WTC11 (cell line): Measurements from ENCODE around the gene BLOC1S5. TPM values are rescaled to one million over a fixed set of nuclear protein-coding genes. Genes with fewer than 3 reads are reported as not detected.

ENCODE experiments used
- ATAC-seq: fragments of 200-7000 bp; cut with Tn5 transposase; 2 replicates; pipeline ENCODE4 v1.10.0; 2021; ENCODE audit warnings: mild to moderate bottlenecking, moderate library complexity
- CTCF ChIA-PET: fragments of 300-600 bp; sonication (Branson Sonifier 250); formaldehyde crosslinking; loops from one replicate; lab custom pipeline; 2021; ENCODE audit warnings: antibody characterized with exemption; lab: Charles Lee
- POLR2A ChIA-PET: fragments of 350-600 bp; sonication (Branson Sonifier 250); formaldehyde crosslinking; loops from one replicate; lab custom pipeline; 2021; ENCODE audit warnings: antibody characterized with exemption; lab: Charles Lee
- DNase-seq: peaks from one replicate; pipeline ENCODE4 v3.0.0; 2021; ENCODE audit warnings: low spot score
- H3K27ac Mint-ChIP-seq: 2 replicates; pipeline ENCODE4 v1.8.0; 2021; ENCODE audit warnings: mixed read lengths
- H3K27me3 Mint-ChIP-seq: 2 replicates; pipeline ENCODE4 v1.8.0; 2021; ENCODE audit warnings: low read depth, mild to moderate bottlenecking, moderate library complexity, mixed read lengths
- H3K36me3 Mint-ChIP-seq: 2 replicates; pipeline ENCODE4 v1.8.0; 2021; ENCODE audit warnings: mixed read lengths
- H3K4me1 Mint-ChIP-seq: 2 replicates; pipeline ENCODE4 v1.8.0; 2022; ENCODE audit warnings: mixed read lengths
- H3K4me3 Mint-ChIP-seq: 2 replicates; pipeline ENCODE4 v1.8.0; 2021; ENCODE audit warnings: mild to moderate bottlenecking, moderate library complexity, mixed read lengths
- H3K9me3 Mint-ChIP-seq: 2 replicates; pipeline ENCODE4 v1.8.0; 2021; ENCODE audit warnings: mixed read lengths
- CREM ChIP-seq: sonication (generic); formaldehyde crosslinking; IDR thresholded peaks from 2 replicates; pipeline ENCODE4 v1.8.1; 2022; ENCODE audit warnings: mild to moderate bottlenecking, missing genetic modification reagents, moderate library complexity
- GABPB1 ChIP-seq: sonication (generic); formaldehyde crosslinking; IDR thresholded peaks from 2 replicates; pipeline ENCODE4 v1.8.1; 2023; ENCODE audit warnings: mild to moderate bottlenecking, missing genetic modification reagents
- GRHL2 ChIP-seq: fragments of 250-450 bp; sonication (Bioruptor Pico); IDR thresholded peaks from 2 replicates; pipeline ENCODE4 v1.8.0; 2022; ENCODE audit warnings: mild to moderate bottlenecking, moderate library complexity; ENCODE audit not compliant: insufficient replicate concordance, severe bottlenecking
- GTF2I ChIP-seq: fragments of 250-450 bp; sonication (Bioruptor Pico); conservative IDR thresholded peaks from 2 replicates; pipeline ENCODE4 v1.4.0; 2021; ENCODE audit warnings: mild to moderate bottlenecking
- JAZF1 ChIP-seq: fragments of 250-450 bp; sonication (Bioruptor Pico); IDR thresholded peaks from 2 replicates; pipeline ENCODE4 v1.9.0; 2021; ENCODE audit warnings: moderate library complexity, mild to moderate bottlenecking, inconsistent platforms
- MXD4 ChIP-seq: fragments of 250-450 bp; sonication (Bioruptor Pico); IDR thresholded peaks from 2 replicates; pipeline ENCODE4 v1.8.0; 2021; ENCODE audit warnings: mild to moderate bottlenecking, moderate library complexity, borderline replicate concordance
- MYBL2 ChIP-seq: sonication (generic); formaldehyde crosslinking; IDR thresholded peaks from 2 replicates; pipeline ENCODE4 v1.8.1; 2023; ENCODE audit warnings: mild to moderate bottlenecking, moderate library complexity, missing genetic modification reagents
- NR2C2 ChIP-seq: sonication (generic); formaldehyde crosslinking; IDR thresholded peaks from 2 replicates; pipeline ENCODE4 v1.8.0; 2022; ENCODE audit warnings: mild to moderate bottlenecking, missing genetic modification reagents
- RORB ChIP-seq: fragments of 250-450 bp; sonication (Bioruptor Pico); IDR thresholded peaks from 2 replicates; pipeline ENCODE4 v1.9.0; 2021; ENCODE audit warnings: mild to moderate bottlenecking
- TEAD4 ChIP-seq: sonication (generic); formaldehyde crosslinking; IDR thresholded peaks from 2 replicates; pipeline ENCODE4 v1.8.0; 2022; ENCODE audit warnings: mild to moderate bottlenecking, missing genetic modification reagents
- ZBTB21 ChIP-seq: sonication (generic); formaldehyde crosslinking; IDR thresholded peaks from 2 replicates; pipeline ENCODE4 v1.8.1; 2023; ENCODE audit warnings: mild to moderate bottlenecking, missing genetic modification reagents, borderline replicate concordance
- ZNF232 ChIP-seq: sonication (generic); formaldehyde crosslinking; IDR thresholded peaks from 2 replicates; pipeline ENCODE4 v1.8.0; 2022; ENCODE audit warnings: mild to moderate bottlenecking, missing genetic modification reagents
- ZNF263 ChIP-seq: sonication (generic); formaldehyde crosslinking; IDR thresholded peaks from 2 replicates; pipeline ENCODE4 v1.8.1; 2022; ENCODE audit warnings: low read depth, mild to moderate bottlenecking, moderate library complexity, missing genetic modification reagents
- ZNF317 ChIP-seq: sonication (generic); formaldehyde crosslinking; IDR thresholded peaks from 2 replicates; pipeline ENCODE4 v1.8.1; 2023; ENCODE audit warnings: low read depth, mild to moderate bottlenecking, moderate library complexity, missing genetic modification reagents, borderline replicate concordance
- ZNF396 ChIP-seq: fragments of 250-450 bp; sonication (Bioruptor Pico); IDR thresholded peaks from 2 replicates; pipeline ENCODE4 v1.8.0; 2021; ENCODE audit warnings: mild to moderate bottlenecking, moderate library complexity, borderline replicate concordance
- total RNA-seq: library from RNA; stranded (reverse); gene quantifications from 3 replicates; pipeline ENCODE4 v1.2.3, GENCODE V29; 2021
- TF ChIP-seq, protein P1 (sequence below): sonication (generic); formaldehyde crosslinking; IDR thresholded peaks from 2 replicates; pipeline ENCODE4 v1.8.0; 2023; ENCODE audit warnings: missing genetic modification reagents
- TF ChIP-seq, protein P2 (sequence below): sonication (generic); formaldehyde crosslinking; IDR thresholded peaks from 2 replicates; pipeline ENCODE4 v1.8.0; 2023; ENCODE audit warnings: mild to moderate bottlenecking, missing genetic modification reagents
- TF ChIP-seq, protein P3 (sequence below): sonication (generic); formaldehyde crosslinking; IDR thresholded peaks from 2 replicates; pipeline ENCODE4 v1.8.0; 2022; ENCODE audit warnings: mild to moderate bottlenecking, missing genetic modification reagents
- TF ChIP-seq, protein P4 (sequence below): sonication (generic); formaldehyde crosslinking; IDR thresholded peaks from 2 replicates; pipeline ENCODE4 v1.8.0; 2022; ENCODE audit warnings: mild to moderate bottlenecking, missing genetic modification reagents

BLOC1S5 gene
- total RNA-seq, 1 experiment from 2014 or later = 17.9 TPM

DNA sequence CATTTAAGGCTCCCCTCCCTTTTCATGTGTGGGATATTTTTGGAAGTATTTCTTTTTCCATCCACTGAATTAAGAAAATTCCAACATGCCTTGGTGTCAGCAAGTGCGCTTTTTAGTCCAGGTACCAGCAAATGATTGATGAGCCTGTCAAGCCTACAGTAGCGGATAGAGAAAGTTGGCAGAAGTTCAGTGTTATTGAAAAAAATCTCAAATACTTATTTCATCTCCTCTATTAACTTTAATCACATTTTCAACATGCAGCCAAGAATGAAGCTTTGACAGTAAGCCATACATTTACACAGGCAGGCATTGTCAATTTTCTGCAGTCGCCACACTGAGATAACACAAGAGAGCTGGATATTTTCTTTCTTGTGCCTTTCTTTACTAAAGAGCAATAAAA lies 50.4 kb downstream of the BLOC1S5 start (continued):
- TF ChIP-seq ZNF317 (CRISPR knock-in tag) = no peak
- no peak for TF ChIP-seq ZBTB21 (CRISPR knock-in tag)
- no peak for TF ChIP-seq RORB (CRISPR knock-in tag)
- TF ChIP-seq ZNF396 (CRISPR knock-in tag) = no peak
- no peak for TF ChIP-seq JAZF1 (CRISPR knock-in tag)
- TF ChIP-seq, all 79 proteins: peak for 0

DNA sequence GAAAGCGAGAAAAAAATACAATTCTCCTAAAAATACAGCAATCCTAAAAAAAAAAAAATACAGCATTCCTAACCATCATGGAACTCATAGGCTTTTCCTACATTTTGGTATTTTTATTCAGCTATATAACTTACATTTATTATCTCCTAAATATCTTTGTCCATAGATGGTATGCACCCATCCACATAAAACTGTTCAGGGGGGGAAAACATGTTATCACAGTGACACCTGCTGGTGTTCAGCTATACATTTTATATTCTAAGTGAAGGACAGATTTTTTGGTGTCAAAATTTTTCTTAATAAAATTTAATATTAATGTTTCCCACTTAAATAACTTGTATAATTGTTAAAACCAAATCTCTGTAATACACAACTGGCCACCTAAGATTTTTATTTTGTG lies 58.0 kb downstream of the BLOC1S5 start:
- TF ChIP-seq GTF2I (CRISPR knock-in tag) = no peak
- CTCF ChIA-PET = interaction anchor here (0.6 to 1.2 kb wide), 7 partner anchors 9 to 334 kb away, joined by 3 to 6 read pairs (median 3); no protein-coding TSS in a partner anchor
- H3K27ac Mint-ChIP-seq = no peak overlapping the region
- DNase-seq (no peak), ATAC-seq (no peak)
- POLR2A ChIA-PET = no interaction called here
- H3K36me3 Mint-ChIP-seq = no peaks in the 10 kb centered on the region
- peaks cover 5% of the 10 kb centered on the region for H3K4me1 Mint-ChIP-seq
- H3K9me3 Mint-ChIP-seq = no peaks in the 10 kb centered on the region
- no peaks in the 10 kb centered on the region for H3K27me3 Mint-ChIP-seq
- no peak overlapping the region for H3K4me3 Mint-ChIP-seq

DNA sequence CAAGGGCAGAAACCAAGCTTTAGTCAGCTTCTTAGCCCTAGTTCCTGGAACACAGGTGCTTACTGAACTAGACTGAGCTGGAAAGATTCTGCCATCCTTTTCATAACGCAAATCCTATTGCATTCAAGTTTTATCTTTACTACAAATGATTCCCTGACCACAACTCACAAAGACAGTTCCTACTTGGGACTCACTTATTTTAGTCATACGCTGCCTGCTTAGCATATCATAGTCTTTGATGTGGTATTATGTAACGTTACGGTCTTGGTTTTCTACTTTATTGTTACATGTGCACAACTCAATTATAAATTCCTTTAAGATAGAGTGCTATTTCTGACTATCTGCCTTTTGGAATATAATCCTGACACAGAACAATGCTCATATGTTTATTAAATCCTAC lies 59.1 kb downstream of the BLOC1S5 start:
- no peaks in the 10 kb centered on the region for H3K9me3 Mint-ChIP-seq
- no peaks in the 10 kb centered on the region for H3K27me3 Mint-ChIP-seq
- H3K4me1 Mint-ChIP-seq = peaks cover 4% of the 10 kb centered on the region
- DNase-seq (no peak), ATAC-seq (no peak)
- ChIA-PET POLR2A (interaction anchor here (0.7 kb wide), 1 partner anchor 656 kb away, joined by 3 read pairs; no protein-coding TSS in a partner anchor), CTCF (interaction anchor here (0.6 to 1.3 kb wide), 2 partner anchors 10 to 13 kb away, joined by 3 read pairs; no protein-coding TSS in a partner anchor)
- H3K4me3 Mint-ChIP-seq = no peak overlapping the region
- TF ChIP-seq CREM (CRISPR knock-in tag) (no peak), NR2C2 (no peak), GABPB1 (CRISPR knock-in tag) (no peak), MXD4 (no peak), TEAD4 (CRISPR knock-in tag) (no peak), GRHL2 (CRISPR knock-in tag) (no peak), MYBL2 (CRISPR knock-in tag) (no peak)
- TF ChIP-seq, protein P1, sequence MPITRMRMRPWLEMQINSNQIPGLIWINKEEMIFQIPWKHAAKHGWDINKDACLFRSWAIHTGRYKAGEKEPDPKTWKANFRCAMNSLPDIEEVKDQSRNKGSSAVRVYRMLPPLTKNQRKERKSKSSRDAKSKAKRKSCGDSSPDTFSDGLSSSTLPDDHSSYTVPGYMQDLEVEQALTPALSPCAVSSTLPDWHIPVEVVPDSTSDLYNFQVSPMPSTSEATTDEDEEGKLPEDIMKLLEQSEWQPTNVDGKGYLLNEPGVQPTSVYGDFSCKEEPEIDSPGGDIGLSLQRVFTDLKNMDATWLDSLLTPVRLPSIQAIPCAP = no peak
- TF ChIP-seq, protein P2, sequence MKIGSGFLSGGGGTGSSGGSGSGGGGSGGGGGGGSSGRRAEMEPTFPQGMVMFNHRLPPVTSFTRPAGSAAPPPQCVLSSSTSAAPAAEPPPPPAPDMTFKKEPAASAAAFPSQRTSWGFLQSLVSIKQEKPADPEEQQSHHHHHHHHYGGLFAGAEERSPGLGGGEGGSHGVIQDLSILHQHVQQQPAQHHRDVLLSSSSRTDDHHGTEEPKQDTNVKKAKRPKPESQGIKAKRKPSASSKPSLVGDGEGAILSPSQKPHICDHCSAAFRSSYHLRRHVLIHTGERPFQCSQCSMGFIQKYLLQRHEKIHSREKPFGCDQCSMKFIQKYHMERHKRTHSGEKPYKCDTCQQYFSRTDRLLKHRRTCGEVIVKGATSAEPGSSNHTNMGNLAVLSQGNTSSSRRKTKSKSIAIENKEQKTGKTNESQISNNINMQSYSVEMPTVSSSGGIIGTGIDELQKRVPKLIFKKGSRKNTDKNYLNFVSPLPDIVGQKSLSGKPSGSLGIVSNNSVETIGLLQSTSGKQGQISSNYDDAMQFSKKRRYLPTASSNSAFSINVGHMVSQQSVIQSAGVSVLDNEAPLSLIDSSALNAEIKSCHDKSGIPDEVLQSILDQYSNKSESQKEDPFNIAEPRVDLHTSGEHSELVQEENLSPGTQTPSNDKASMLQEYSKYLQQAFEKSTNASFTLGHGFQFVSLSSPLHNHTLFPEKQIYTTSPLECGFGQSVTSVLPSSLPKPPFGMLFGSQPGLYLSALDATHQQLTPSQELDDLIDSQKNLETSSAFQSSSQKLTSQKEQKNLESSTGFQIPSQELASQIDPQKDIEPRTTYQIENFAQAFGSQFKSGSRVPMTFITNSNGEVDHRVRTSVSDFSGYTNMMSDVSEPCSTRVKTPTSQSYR (CRISPR knock-in tag) = no peak
- H3K27ac Mint-ChIP-seq = no peak overlapping the region
- no peaks in the 10 kb centered on the region for H3K36me3 Mint-ChIP-seq

DNA sequence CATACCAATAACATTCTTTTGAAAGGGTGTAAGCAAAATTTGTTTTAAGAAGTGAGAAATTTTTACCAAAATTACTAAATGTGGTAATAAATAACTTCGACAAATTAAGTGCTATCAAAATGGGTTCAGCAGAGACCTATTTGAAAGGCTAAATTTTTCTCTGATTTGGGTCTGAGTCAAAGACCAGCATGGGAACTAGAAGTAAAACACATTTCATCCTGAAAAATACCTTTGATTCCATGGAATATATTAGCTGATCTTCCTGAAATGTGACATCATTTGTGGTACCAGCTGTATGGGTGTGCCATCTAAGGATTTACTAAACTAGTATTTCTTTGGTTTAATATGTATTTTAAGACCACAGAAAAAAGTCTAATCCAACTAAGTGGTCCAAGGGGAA lies 63.6 kb downstream of the BLOC1S5 start:
- no peaks in the 10 kb centered on the region for H3K27me3 Mint-ChIP-seq
- no peaks in the 10 kb centered on the region for H3K9me3 Mint-ChIP-seq
- ChIA-PET POLR2A (interaction anchor here (0.5 kb wide), 1 partner anchor 1302 kb away, joined by 3 read pairs; no protein-coding TSS in a partner anchor), CTCF (no interaction called here)
- H3K27ac Mint-ChIP-seq = no peak overlapping the region
- TF ChIP-seq RORB (CRISPR knock-in tag) = no peak
- TF ChIP-seq, protein P3, sequence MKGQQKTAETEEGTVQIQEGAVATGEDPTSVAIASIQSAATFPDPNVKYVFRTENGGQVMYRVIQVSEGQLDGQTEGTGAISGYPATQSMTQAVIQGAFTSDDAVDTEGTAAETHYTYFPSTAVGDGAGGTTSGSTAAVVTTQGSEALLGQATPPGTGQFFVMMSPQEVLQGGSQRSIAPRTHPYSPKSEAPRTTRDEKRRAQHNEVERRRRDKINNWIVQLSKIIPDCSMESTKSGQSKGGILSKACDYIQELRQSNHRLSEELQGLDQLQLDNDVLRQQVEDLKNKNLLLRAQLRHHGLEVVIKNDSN (CRISPR knock-in tag) = no peak
- TF ChIP-seq, protein P4, sequence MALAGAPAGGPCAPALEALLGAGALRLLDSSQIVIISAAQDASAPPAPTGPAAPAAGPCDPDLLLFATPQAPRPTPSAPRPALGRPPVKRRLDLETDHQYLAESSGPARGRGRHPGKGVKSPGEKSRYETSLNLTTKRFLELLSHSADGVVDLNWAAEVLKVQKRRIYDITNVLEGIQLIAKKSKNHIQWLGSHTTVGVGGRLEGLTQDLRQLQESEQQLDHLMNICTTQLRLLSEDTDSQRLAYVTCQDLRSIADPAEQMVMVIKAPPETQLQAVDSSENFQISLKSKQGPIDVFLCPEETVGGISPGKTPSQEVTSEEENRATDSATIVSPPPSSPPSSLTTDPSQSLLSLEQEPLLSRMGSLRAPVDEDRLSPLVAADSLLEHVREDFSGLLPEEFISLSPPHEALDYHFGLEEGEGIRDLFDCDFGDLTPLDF = no peak
- TF ChIP-seq ZNF263 (CRISPR knock-in tag) = no peak
- TF ChIP-seq ZNF232 (CRISPR knock-in tag) = no peak
- no peaks in the 10 kb centered on the region; the same call in 1 of the 2 replicates for H3K4me1 Mint-ChIP-seq
- H3K36me3 Mint-ChIP-seq = no peaks in the 10 kb centered on the region
- no peak for DNase-seq
- H3K4me3 Mint-ChIP-seq = no peak overlapping the region
- no peak for ATAC-seq
